Right atrium auricular region (tissue), 2 donors: ENCODE measurements around the gene PRIMA1. TPM values are rescaled to one million over a fixed set of nuclear protein-coding genes. Genes with fewer than 3 reads are reported as not detected.

Experiments used
- DNase-seq: peaks from one replicate; pipeline ENCODE4 v3.0.0-alpha.2; 2019; ENCODE audit warnings: low spot score
- H3K27ac ChIP-seq, 2 donors: fragments of 200-600 bp; sonication (generic); 1 replicate in 1 of 2; 2 replicates in 1 of 2; pipeline ENCODE4 v1.5.1; 2016 to 2019
- H3K27me3 ChIP-seq, 2 donors: fragments of 200-600 bp; sonication (generic); one replicate each; pipeline versions ENCODE4 v1.5.1 to v1.6.0; 2017 to 2019
- H3K36me3 ChIP-seq: fragments of 200-600 bp; sonication (generic); one replicate; pipeline ENCODE4 v1.5.1; 2016
- H3K4me1 ChIP-seq, 2 donors: fragments of 200-600 bp; sonication (generic); one replicate each; pipeline versions ENCODE4 v1.5.1 to v1.6.0; 2017 to 2019
- H3K4me3 ChIP-seq, 2 donors: fragments of 200-600 bp; sonication (generic); 1 replicate in 1 of 2; 2 replicates in 1 of 2; pipeline ENCODE4 v1.5.1; 2017 to 2019; ENCODE audit warnings: mild to moderate bottlenecking in 1 of 2, moderate library complexity in 1 of 2
- H3K9me3 ChIP-seq, 2 donors: fragments of 200-600 bp; sonication (generic); one replicate each; pipeline ENCODE4 v1.5.1; 2019
- CTCF ChIP-seq, 2 donors: fragments of 200-600 bp; sonication (generic); IDR thresholded peaks; one replicate each; pipeline ENCODE4 v1.5.1; 2019; ENCODE audit warnings: antibody characterized with exemption in 2 of 2
- total RNA-seq, 2 donors: library from RNA; depleted of rRNA; stranded (reverse); fragments of >200 nt; gene quantifications; one replicate each; pipeline ENCODE4 v1.1.0, GENCODE V29; 2016

Gene PRIMA1
- total RNA-seq, 2 donors from 2014 or later: 2.2 to 4.1 TPM

- peak overlapping the region in 1 of 2 donors; percentile 76 for H3K27ac ChIP-seq
- H3K36me3 ChIP-seq: no peaks in the 10 kb centered on the region
- H3K9me3 ChIP-seq: no peaks in the 10 kb centered on the region
- TF ChIP-seq CTCF (IDR thresholded peaks at IDR 0.05): no peak
- peak overlapping the region; percentile 58 to 59 for H3K4me3 ChIP-seq
- H3K27me3 ChIP-seq: no peaks in the 10 kb centered on the region
- peaks cover 0 to 22% of the 10 kb centered on the region in 2 donors for H3K4me1 ChIP-seq
- no peak for DNase-seq
These were observed 606 bp downstream of the PRIMA1 start for GRCh38 chr14:93787465-93788292.

- Histone ChIP-seq H3K4me3 (no peak overlapping the region), H3K27ac (no peak overlapping the region), H3K27me3 (no peaks in the 10 kb centered on the region), H3K36me3 (no peaks in the 10 kb centered on the region), H3K9me3 (no peaks in the 10 kb centered on the region), H3K4me1 (peaks cover 0 to 22% of the 10 kb centered on the region in 2 donors)
- DNase-seq: no peak
- TF ChIP-seq CTCF (IDR thresholded peaks at IDR 0.05): no peak
These were observed 2.9 kb downstream of the PRIMA1 start for GRCh38 chr14:93785423-93785822.

- TF ChIP-seq CTCF (IDR thresholded peaks at IDR 0.05): no peak
- peaks cover 0 to 19% of the 10 kb centered on the region in 2 donors for H3K4me1 ChIP-seq
- no peak overlapping the region for H3K4me3 ChIP-seq
These were observed 3.4 kb downstream of the PRIMA1 start for GRCh38 chr14:93784878-93785277.

GRCh38 chr14:93780813-93781400 is 7.4 kb downstream of the PRIMA1 start:
- DNase-seq: no peak
- Histone ChIP-seq H3K36me3 (no peaks in the 10 kb centered on the region), H3K27me3 (no peaks in the 10 kb centered on the region), H3K4me1 (no peaks in the 10 kb centered on the region), H3K9me3 (no peaks in the 10 kb centered on the region), H3K27ac (no peak overlapping the region), H3K4me3 (no peak overlapping the region)
- TF ChIP-seq CTCF (IDR thresholded peaks at IDR 0.05): no peak

More at GRCh38 chr14:93784878-93785277, 3.4 kb downstream of the PRIMA1 start:
- Histone ChIP-seq H3K27me3 (no peaks in the 10 kb centered on the region), H3K36me3 (no peaks in the 10 kb centered on the region), H3K27ac (no peak overlapping the region), H3K9me3 (no peaks in the 10 kb centered on the region)
- DNase-seq: no peak

- Histone ChIP-seq H3K9me3 (no peaks in the 10 kb centered on the region), H3K27me3 (no peaks in the 10 kb centered on the region), H3K4me3 (no peak overlapping the region), H3K27ac (no peak overlapping the region), H3K36me3 (no peaks in the 10 kb centered on the region), H3K4me1 (no peaks in the 10 kb centered on the region)
- DNase-seq: no peak
- no peak for TF ChIP-seq CTCF (IDR thresholded peaks at IDR 0.05)
These were observed 9.2 kb downstream of the PRIMA1 start for GRCh38 chr14:93778856-93779629.
